DLD1 (cell line): ENCODE measurements around the gene C1orf159.
"Not testable (repeated sequence)": the region's sequence is repeated elsewhere in the genome, so short reads cannot be mapped to it uniquely, and the experiment has no call there.

Experiments
- in situ Hi-C: cut with HindIII; loops from 2 replicates; pipeline ENCODE4 v1.10.0; 2017; ENCODE audit warnings: low sequenced_read_pairs

C1orf159 gene

GRCh38 chr1:1083416-1084371, 32.2 kb downstream of the C1orf159 start:
- in situ Hi-C loops = no loop called here

- in situ Hi-C loops = no loop called here
These were observed 33.0 kb downstream of the C1orf159 start for GRCh38 chr1:1082776-1083415.

GRCh38 chr1:1082239-1082775, 33.6 kb downstream of the C1orf159 start:
- in situ Hi-C loops = no loop called here

- in situ Hi-C loops = no loop called here
These were observed 34.3 kb downstream of the C1orf159 start for GRCh38 chr1:1081311-1082238.

- in situ Hi-C loops = no loop called here
These were observed 35.0 kb downstream of the C1orf159 start for GRCh38 chr1:1080951-1081310.

GRCh38 chr1:1080122-1080757, 35.6 kb downstream of the C1orf159 start:
- in situ Hi-C loops = no loop called here

- in situ Hi-C loops = no loop called here
These were observed 36.3 kb downstream of the C1orf159 start for GRCh38 chr1:1079408-1080121.

- in situ Hi-C loops = not testable (repeated sequence)
These were observed 38.5 kb downstream of the C1orf159 start for GRCh38 chr1:1077396-1077795.

GRCh38 chr1:1075148-1075935, 40.5 kb downstream of the C1orf159 start:
- in situ Hi-C loops = no loop called here

GRCh38 chr1:1074631-1075147, 41.2 kb downstream of the C1orf159 start:
- in situ Hi-C loops = no loop called here

- in situ Hi-C loops = no loop called here
These were observed 41.9 kb downstream of the C1orf159 start, which contains the start of gene RNF223 for GRCh38 chr1:1073743-1074587. RNF223 (minus strand) TSS chr1:1074306; CDS start chr1:1072566, 1,740 bp downstream.

- in situ Hi-C loops = no loop called here
These were observed 42.8 kb downstream of the C1orf159 start for GRCh38 chr1:1072849-1073742.

- in situ Hi-C loops = no loop called here
These were observed 43.5 kb downstream of the C1orf159 start for GRCh38 chr1:1072299-1072848.

GRCh38 chr1:1071486-1072298, 44.2 kb downstream of the C1orf159 start:
- in situ Hi-C loops = no loop called here
